ENCODE data around the gene PTX3. TPM values are rescaled to one million over a fixed set of nuclear protein-coding genes. Genes with fewer than 3 reads are reported as not detected.

PTX3 gene
- total RNA-seq, 2 experiments from 2014 or later, result 0.10 TPM; not detected in 1

GRCh38 chr3:157464321-157464720 is 27.7 kb downstream of the PTX3 start:
- H3K4me1 Mint-ChIP-seq (ENCODE audit: low read depth), result no peaks in the 10 kb centered on the region
- no peaks in the 10 kb centered on the region for H3K36me3 Mint-ChIP-seq
- no peak overlapping the region for H3K27ac Mint-ChIP-seq
- H3K27me3 Mint-ChIP-seq, result peaks cover 7% of the 10 kb centered on the region
- intact Hi-C loops (cut with micrococcal nuclease), result no loop called here
- DNase-seq, result no peak
- ChIA-PET POLR2A (no interaction called here), CTCF (interaction anchor here (0.7 kb wide), 1 partner anchor 21 kb away, joined by 3 read pairs; no protein-coding TSS in a partner anchor)
- no peak overlapping the region for H3K4me3 Mint-ChIP-seq
- no peaks in the 10 kb centered on the region for H3K9me3 Mint-ChIP-seq

- ChIA-PET POLR2A (no interaction called here), CTCF (no interaction called here)
- peaks cover 3% of the 10 kb centered on the region for H3K27me3 Mint-ChIP-seq
- H3K27ac Mint-ChIP-seq, result no peak overlapping the region
- no peaks in the 10 kb centered on the region for H3K4me1 Mint-ChIP-seq (ENCODE audit: low read depth)
- intact Hi-C loops (cut with micrococcal nuclease), result no loop called here
- no peaks in the 10 kb centered on the region for H3K9me3 Mint-ChIP-seq
- no peak overlapping the region for H3K4me3 Mint-ChIP-seq
- no peak for DNase-seq
- H3K36me3 Mint-ChIP-seq, result no peaks in the 10 kb centered on the region
These were observed 29.1 kb downstream of the PTX3 start for GRCh38 chr3:157465741-157466140.

- no peaks in the 10 kb centered on the region for H3K4me1 Mint-ChIP-seq (ENCODE audit: low read depth)
- intact Hi-C loops (cut with micrococcal nuclease), result no loop called here
- DNase-seq, result no peak
- ChIA-PET POLR2A (no interaction called here), CTCF (no interaction called here)
- no peaks in the 10 kb centered on the region for H3K36me3 Mint-ChIP-seq
- no peak overlapping the region for H3K27ac Mint-ChIP-seq
- H3K27me3 Mint-ChIP-seq, result no peaks in the 10 kb centered on the region
- H3K9me3 Mint-ChIP-seq, result no peaks in the 10 kb centered on the region
- H3K4me3 Mint-ChIP-seq, result no peak overlapping the region
These were observed 30.6 kb downstream of the PTX3 start for GRCh38 chr3:157467200-157467599.

DNA sequence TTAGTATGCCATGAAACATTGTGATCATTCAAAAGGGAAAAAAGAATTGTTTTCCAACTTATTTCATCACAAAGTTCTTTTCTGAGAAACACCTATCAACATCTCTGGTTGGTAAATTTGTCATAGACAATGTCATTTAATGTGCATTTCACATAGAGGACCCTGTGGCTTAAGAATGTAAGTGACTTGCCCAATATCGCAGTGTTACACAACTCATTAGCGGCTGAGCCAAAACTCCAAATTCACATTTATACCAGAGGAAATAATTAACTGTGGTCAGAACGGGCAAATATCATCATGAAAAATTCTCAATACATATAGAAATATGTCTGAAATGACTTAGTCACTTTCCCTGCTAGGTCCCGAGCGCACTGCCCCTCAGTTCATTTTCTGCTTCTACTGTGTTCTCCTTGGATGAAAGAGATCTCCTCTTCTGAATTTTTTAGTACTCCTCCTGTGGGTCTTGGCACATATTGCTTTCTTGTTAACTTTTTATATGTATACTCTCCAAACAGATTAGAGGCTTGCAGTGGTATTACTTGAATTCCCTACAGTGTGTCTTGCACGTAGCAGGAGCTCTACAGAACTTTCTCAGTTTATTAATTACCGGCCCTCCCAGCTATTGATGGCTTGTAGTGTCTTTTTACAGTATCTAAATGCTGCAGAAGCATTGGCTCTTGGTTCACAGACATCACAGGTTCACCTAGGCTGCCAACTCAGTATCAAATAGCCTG is 33.1 kb downstream of the PTX3 start:
- H3K36me3 Mint-ChIP-seq, result no peaks in the 10 kb centered on the region
- H3K27ac Mint-ChIP-seq, result no peak overlapping the region
- no peak overlapping the region for H3K4me3 Mint-ChIP-seq
- no peak for DNase-seq
- no peaks in the 10 kb centered on the region for H3K9me3 Mint-ChIP-seq
- ChIA-PET POLR2A (no interaction called here), CTCF (no interaction called here)
- H3K27me3 Mint-ChIP-seq, result no peaks in the 10 kb centered on the region
- no peaks in the 10 kb centered on the region for H3K4me1 Mint-ChIP-seq (ENCODE audit: low read depth)
- intact Hi-C loops (cut with micrococcal nuclease), result no loop called here

- intact Hi-C loops (cut with micrococcal nuclease), result no loop called here
- H3K4me1 Mint-ChIP-seq (ENCODE audit: low read depth), result no peaks in the 10 kb centered on the region
- H3K4me3 Mint-ChIP-seq, result no peak overlapping the region
- no peaks in the 10 kb centered on the region for H3K27me3 Mint-ChIP-seq
- no peak overlapping the region for H3K27ac Mint-ChIP-seq
- no peak for DNase-seq
- ChIA-PET POLR2A (no interaction called here), CTCF (no interaction called here)
- no peaks in the 10 kb centered on the region for H3K36me3 Mint-ChIP-seq
- no peaks in the 10 kb centered on the region for H3K9me3 Mint-ChIP-seq
These were observed 34.4 kb downstream of the PTX3 start for GRCh38 chr3:157471064-157471463.

- CTCF ChIA-PET, result no interaction called here
These were observed 36.0 kb downstream of the PTX3 start for GRCh38 chr3:157472648-157473047.

DNA sequence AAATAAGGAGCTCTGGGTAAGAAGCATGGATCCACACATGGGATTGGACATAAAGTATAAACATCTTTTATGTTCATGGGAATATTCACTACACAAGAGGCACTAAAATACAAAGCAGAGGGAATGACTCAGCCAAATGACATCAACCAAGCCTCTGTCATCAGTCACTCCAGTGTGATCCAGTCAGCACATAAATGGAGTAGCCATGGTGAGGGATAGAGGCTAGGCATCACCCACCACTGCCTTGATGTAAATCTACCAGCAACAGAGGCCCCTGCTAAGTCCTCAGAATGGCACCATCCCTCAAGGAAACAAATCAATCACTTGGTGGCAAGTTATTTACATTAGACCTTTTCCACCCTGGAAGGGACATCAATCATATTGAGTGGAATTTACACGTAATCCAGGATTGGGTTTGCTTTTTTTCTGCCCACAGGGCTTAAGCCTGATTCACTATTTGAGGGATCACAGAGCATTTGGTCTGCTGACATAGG is 39.3 kb downstream of the PTX3 start:
- POLR2A ChIA-PET, result no interaction called here
- Mint-ChIP-seq H3K4me3 (no peak overlapping the region), H3K27ac (no peak overlapping the region), H3K36me3 (no peaks in the 10 kb centered on the region), H3K9me3 (no peaks in the 10 kb centered on the region), H3K27me3 (no peaks in the 10 kb centered on the region), H3K4me1 (ENCODE audit: low read depth) (no peaks in the 10 kb centered on the region)
- no peak for DNase-seq
- CTCF ChIA-PET, result no interaction called here
- intact Hi-C loops (cut with micrococcal nuclease), result no loop called here

More at GRCh38 chr3:157472648-157473047, 36.0 kb downstream of the PTX3 start:
- POLR2A ChIA-PET, result no interaction called here
- Mint-ChIP-seq H3K27ac (no peak overlapping the region), H3K9me3 (no peaks in the 10 kb centered on the region), H3K4me1 (ENCODE audit: low read depth) (no peaks in the 10 kb centered on the region), H3K4me3 (no peak overlapping the region), H3K36me3 (no peaks in the 10 kb centered on the region), H3K27me3 (no peaks in the 10 kb centered on the region)
- intact Hi-C loops (cut with micrococcal nuclease), result no loop called here
- no peak for DNase-seq

GRCh38 chr3:157477441-157477840 is 40.8 kb downstream of the PTX3 start:
- Mint-ChIP-seq H3K4me1 (ENCODE audit: low read depth) (no peaks in the 10 kb centered on the region), H3K4me3 (no peak overlapping the region), H3K27me3 (peaks cover under 1% of the 10 kb centered on the region), H3K36me3 (no peaks in the 10 kb centered on the region), H3K27ac (no peak overlapping the region), H3K9me3 (no peaks in the 10 kb centered on the region)
- intact Hi-C loops (cut with micrococcal nuclease), result no loop called here
- no peak for DNase-seq
- ChIA-PET CTCF (no interaction called here), POLR2A (no interaction called here)

GRCh38 chr3:157479464-157480243 is 43.0 kb downstream of the PTX3 start:
- ChIA-PET POLR2A (no interaction called here), CTCF (no interaction called here)
- no peaks in the 10 kb centered on the region for H3K9me3 Mint-ChIP-seq
- intact Hi-C loops (cut with micrococcal nuclease), result no loop called here
- H3K4me3 Mint-ChIP-seq, result no peak overlapping the region
- no peak overlapping the region for H3K27ac Mint-ChIP-seq
- no peaks in the 10 kb centered on the region for H3K4me1 Mint-ChIP-seq (ENCODE audit: low read depth)
- no peak for DNase-seq
- H3K27me3 Mint-ChIP-seq, result peaks cover 6% of the 10 kb centered on the region
- H3K36me3 Mint-ChIP-seq, result no peaks in the 10 kb centered on the region

GRCh38 chr3:157487339-157487738 is 50.7 kb downstream of the PTX3 start:
- POLR2A ChIA-PET, result no interaction called here
- H3K27ac Mint-ChIP-seq, result no peak overlapping the region
- H3K9me3 Mint-ChIP-seq, result no peaks in the 10 kb centered on the region
- no peaks in the 10 kb centered on the region for H3K36me3 Mint-ChIP-seq
- no peak for DNase-seq
- intact Hi-C loops (cut with micrococcal nuclease), result no loop called here
- CTCF ChIA-PET, result no interaction called here
- H3K4me1 Mint-ChIP-seq (ENCODE audit: low read depth), result no peaks in the 10 kb centered on the region
- no peak overlapping the region for H3K4me3 Mint-ChIP-seq
- peaks cover 9% of the 10 kb centered on the region for H3K27me3 Mint-ChIP-seq

GRCh38 chr3:157488144-157488543 is 51.5 kb downstream of the PTX3 start:
- Mint-ChIP-seq H3K27ac (no peak overlapping the region), H3K36me3 (no peaks in the 10 kb centered on the region), H3K4me3 (no peak overlapping the region), H3K27me3 (peaks cover 4% of the 10 kb centered on the region), H3K4me1 (ENCODE audit: low read depth) (no peaks in the 10 kb centered on the region), H3K9me3 (no peaks in the 10 kb centered on the region)
- ChIA-PET POLR2A (no interaction called here), CTCF (interaction anchor here (0.6 kb wide), 1 partner anchor 832 kb away, joined by 4 read pairs; no protein-coding TSS in a partner anchor)
- intact Hi-C loops (cut with micrococcal nuclease), result no loop called here
- no peak for DNase-seq

DNA sequence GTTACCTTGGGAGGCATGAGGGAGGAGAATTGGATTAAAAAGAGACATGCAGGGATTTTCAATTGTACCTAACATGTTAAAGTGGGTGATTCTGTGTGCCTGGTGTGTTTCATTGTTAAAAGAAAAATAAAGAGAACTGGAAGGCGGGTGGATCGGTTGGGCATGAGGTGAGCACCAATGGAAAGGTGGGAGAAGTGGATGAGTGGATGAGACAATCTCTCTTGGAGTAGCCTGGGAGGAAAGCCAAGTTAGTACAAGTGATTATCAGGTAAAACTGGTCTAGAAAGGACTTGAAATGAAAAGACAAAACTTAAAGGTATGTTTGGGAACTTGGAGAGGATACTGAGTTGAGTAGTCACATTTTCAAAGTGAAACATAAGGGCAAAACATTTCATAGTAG is 54.5 kb downstream of the PTX3 start:
- intact Hi-C loops (cut with micrococcal nuclease), result no loop called here
- no peak overlapping the region for H3K4me3 Mint-ChIP-seq
- no peak for DNase-seq
- no peaks in the 10 kb centered on the region for H3K9me3 Mint-ChIP-seq
- H3K27me3 Mint-ChIP-seq, result peaks cover 4% of the 10 kb centered on the region
- no peaks in the 10 kb centered on the region for H3K4me1 Mint-ChIP-seq (ENCODE audit: low read depth)
- ChIA-PET CTCF (no interaction called here), POLR2A (no interaction called here)
- no peak overlapping the region for H3K27ac Mint-ChIP-seq
- H3K36me3 Mint-ChIP-seq, result no peaks in the 10 kb centered on the region
